NOMO-1 (cell line): Measurements from ENCODE around the gene FAM168A.

ENCODE experiments used
- DNase-seq, 2 experiments: peaks; one replicate each; lab custom pipeline; 2025; ENCODE audit not compliant: unreplicated experiment in 2 of 2; lab: John Stamatoyannopoulos, UW

Gene FAM168A

GRCh38 chr11:73381589-73381988 is 216.3 kb downstream of the FAM168A start:
- peak; percentile 34 to 42 for DNase-seq

GRCh38 chr11:73380897-73381410 is 217.0 kb downstream of the FAM168A start:
- DNase-seq, result no peak

DNA sequence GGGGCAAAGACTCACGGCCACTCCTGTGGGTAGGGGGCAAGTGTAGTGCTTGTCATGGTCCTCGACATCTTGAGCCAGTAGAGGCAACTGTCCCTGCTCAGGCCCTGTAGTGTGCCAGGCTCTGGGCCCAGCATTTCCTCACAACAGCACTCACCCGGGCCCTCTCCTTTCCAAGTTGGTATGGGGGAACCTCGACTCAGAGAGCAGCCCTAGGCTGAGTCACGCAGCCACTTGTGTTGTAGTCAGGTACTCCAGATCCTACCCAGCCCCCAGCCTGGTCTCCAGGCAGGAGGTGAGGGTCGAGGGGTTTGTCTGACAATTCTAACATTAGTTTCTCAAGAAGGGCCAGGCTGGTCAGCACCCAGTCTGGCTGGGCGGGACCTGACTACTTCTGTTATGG is 217.6 kb downstream of the FAM168A start:
- no peak for DNase-seq

GRCh38 chr11:73379189-73379880 is 218.6 kb downstream of the FAM168A start:
- no peak for DNase-seq

DNA sequence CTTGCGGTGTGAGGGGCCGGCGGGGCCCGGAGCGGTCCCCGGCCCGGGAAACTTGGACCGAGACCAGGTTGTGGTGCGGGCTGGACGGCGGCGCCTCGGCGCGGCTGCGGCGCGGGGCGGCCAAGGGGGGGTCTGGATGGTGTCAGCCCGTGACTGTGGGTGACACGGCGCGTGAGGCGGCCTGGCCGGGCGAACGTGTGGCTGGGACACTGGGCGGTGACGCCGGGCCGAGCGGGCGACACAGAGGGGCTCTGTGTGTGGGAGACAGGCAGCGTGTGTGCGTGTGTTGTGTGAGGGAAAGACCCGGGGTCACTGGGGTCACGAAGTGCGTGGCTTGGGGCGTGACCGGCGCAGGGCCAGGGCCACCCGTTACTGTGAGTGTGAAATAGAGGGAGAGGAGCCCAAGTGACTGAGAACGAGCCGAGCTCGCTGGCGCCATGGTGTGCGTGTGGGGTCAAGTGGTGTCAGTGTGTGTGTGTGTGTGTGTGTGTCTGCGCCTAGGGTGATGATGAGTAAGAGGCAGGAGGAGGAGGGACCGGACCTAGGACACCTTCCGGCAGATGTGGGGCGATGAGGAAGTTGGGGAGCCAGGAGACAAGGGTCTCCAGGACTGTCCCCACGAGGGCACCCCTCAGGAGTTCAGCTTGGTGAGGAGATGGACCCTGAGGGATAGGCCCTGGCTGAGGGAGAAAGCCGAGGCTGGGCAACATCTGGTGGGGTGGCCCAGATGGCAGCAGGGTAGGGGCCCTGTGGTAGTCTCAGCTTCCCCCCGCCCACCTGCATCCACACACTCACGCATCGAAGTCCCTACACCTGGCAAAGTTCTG is 220.9 kb downstream of the FAM168A start:
- DNase-seq, result peak; percentile 73 to 87

DNA sequence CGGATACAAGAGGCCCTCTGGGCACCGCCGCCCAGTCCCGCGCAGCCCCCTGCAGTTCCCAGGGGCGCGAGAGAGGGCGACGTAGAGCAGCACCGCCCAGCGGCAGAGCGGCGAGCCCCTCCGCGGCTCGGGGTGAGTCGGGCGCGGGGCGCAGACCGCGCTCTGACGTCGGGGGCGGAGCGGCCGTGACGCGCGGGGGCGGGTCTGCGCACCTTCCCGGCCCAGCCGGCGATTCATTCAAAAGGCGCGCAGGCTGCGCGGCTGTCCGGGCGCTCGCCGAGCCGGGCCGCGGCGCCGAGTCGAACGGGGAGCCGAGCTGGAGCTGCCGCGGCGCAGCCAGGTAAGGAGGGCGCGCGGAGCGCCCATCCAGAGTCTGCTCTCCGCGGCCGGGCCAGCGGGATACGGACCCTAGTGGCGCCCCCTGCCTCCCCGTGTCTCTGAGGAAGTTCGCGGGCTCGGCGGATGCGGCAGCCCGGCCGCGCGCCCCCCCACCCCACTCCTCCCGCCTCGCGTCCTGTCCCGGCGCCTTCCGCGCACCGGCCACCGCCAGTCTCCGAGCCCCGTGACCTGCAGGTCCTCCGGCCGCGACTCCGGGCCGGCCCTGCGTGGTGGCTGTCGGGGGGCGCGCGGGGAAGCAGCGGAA is 221.6 kb downstream of the FAM168A start, which contains the start of gene RELT:
Gene RELT (plus strand): TSS at position 240 of the 643 bp plus-strand sequence. CDS start 12,738 bp downstream, outside the sequence.
- peak; percentile 83 to 96 for DNase-seq

DNA sequence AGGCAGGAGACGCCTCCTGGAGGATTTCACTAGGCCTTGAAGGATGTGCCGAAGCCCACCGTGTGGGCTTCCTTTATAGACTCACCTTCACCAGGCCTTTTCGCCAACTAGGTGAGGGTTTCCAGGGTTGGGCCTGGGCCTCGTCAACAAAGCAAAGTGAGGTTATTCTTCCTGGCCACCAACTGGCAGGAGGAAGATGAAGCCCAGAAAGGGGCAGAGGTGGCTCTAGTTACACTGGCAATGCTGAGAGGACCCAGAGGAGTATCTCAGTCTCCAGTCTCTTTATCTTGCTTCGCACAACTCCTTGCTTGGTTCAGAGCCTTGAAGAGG is 222.1 kb downstream of the FAM168A start:
- DNase-seq, result no peak

DNA sequence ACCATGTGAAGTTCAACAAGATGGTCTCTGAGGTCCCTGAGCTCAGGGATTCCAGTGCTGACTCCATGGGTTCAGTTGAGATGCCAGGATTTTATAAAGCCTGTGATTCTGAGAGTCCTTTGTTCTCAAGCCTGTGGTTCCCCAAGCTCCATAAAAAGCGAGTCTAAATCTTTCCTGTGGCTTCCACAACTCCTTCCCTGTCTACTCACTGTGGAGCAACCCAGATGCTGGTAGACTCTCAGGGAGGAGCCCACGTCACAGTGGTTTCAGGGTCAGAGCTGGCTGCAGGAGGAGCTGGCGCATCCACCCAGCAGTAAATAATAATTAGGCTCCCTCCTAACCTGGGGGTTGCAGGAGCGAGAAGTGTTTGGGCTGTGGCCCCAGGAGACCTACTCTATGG is 223.8 kb downstream of the FAM168A start:
- DNase-seq, result no peak

- peak; percentile 57 to 62 for DNase-seq
Observed at GRCh38 chr11:73372375-73372993, 225.4 kb downstream of the FAM168A start.

GRCh38 chr11:73367482-73368024 is 230.4 kb downstream of the FAM168A start:
- no peak for DNase-seq

DNA sequence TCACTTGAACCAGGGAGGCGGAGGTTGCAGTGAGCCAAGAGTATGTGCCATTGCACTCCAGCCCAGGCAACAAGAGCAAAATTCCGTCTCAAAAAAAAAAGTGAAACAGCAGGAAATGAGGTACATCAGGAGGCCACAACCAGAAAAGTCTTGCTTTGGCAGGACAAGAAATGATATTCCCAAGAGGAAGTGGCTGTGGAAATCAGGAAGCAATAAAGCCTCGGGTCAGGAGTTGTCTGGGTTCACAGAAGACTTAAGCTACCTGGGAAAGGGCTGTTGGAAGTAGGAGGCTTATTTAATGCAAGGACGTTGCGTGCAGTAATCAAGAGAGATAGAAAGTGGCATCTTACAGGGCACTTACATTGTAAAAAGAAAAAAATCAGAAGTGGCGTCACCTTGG is 231.0 kb downstream of the FAM168A start:
- DNase-seq, result no peak

- peak in 1 of 2 experiments; percentile 51 for DNase-seq
Observed at GRCh38 chr11:73366265-73366610, 231.7 kb downstream of the FAM168A start.

DNA sequence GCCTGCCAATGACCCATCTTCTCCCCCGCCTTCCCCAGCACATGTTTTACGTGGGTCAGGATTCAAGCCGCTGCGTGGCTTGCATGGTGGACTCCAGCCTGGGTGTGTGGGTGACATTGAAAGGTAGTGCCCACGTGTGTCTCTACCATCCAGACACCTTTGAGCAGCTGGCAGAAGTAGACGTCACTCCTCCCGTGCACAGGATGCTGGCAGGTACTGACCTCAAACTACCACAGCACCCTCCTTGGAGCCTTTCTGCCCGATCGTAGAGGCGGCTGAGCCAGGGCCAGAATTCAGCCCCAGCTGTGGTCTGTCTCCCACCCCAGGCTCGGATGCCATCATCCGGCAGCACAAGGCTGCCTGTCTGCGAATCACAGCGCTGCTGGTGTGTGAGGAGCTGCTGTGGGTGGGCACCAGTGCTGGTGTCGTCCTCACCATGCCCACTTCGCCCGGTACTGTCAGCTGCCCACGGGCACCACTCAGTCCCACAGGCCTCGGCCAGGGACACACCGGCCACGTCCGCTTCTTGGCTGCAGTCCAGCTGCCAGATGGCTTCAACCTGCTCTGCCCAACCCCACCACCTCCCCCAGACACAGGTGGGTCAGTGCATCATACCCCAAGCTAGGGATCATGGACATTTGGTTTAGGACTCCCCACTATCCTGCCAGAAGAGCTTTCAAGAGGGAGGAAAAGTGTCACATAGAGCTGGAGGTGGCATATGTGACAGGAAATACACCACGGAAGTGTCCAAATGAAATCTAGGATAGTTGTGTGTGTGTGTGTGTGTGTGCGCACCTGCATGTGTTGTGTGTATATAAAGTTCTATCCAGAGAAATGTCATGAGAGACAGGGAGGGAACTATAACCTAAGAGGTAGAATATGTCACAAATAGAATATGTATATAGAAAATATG is 232.3 kb downstream of the FAM168A start:
- no peak for DNase-seq

DNA sequence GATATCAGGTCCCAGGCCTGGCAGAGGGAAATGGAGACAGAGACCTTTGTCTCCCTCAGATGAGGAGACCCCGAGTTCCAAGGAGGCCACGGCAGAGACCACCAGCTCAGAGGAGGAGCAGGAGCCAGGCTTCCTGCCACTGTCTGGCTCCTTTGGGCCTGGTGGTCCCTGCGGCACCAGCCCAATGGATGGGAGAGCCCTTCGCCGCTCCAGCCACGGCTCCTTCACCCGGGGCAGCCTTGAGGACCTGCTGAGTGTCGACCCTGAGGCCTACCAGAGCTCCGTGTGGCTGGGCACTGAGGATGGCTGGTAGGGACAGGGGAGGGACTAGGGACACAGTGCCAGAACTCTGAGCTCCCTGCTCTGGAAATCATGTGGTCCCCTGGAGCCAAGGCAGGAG is 234.8 kb downstream of the FAM168A start:
- DNase-seq, result no peak

DNA sequence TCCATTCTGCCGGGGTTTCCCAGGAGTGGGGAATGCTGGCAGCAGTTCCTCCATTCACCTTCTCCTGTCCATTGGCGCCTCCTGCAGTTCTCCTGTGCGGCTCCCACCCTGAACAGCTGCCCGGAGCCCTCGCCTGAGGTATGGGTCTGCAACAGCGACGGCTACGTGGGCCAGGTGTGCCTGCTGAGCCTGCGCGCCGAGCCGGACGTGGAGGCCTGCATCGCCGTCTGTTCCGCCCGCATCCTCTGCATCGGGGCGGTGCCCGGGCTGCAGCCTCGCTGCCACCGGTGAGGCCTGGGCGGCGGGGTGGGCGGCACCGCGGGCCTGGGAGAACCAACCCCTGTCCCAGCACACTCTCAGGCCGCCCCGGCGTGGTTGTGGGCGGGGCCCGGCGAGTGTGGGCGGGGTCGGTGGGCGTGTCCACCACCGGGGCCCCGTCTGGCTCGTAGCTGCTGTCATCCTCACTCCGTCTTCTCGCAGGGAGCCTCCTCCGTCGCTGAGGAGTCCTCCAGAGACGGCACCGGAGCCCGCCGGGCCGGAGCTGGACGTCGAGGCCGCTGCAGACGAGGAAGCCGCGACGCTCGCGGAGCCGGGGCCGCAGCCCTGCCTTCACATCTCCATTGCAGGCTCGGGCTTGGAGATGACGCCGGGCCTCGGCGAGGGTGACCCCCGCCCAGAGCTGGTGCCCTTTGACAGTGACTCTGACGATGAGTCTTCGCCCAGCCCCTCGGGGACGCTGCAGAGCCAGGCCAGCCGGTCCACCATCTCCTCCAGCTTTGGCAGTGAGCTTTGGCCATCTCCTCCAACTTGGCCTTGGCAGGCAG is 235.7 kb downstream of the FAM168A start:
- no peak for DNase-seq

GRCh38 chr11:73360743-73361369 is 237.1 kb downstream of the FAM168A start:
- no peak for DNase-seq

DNA sequence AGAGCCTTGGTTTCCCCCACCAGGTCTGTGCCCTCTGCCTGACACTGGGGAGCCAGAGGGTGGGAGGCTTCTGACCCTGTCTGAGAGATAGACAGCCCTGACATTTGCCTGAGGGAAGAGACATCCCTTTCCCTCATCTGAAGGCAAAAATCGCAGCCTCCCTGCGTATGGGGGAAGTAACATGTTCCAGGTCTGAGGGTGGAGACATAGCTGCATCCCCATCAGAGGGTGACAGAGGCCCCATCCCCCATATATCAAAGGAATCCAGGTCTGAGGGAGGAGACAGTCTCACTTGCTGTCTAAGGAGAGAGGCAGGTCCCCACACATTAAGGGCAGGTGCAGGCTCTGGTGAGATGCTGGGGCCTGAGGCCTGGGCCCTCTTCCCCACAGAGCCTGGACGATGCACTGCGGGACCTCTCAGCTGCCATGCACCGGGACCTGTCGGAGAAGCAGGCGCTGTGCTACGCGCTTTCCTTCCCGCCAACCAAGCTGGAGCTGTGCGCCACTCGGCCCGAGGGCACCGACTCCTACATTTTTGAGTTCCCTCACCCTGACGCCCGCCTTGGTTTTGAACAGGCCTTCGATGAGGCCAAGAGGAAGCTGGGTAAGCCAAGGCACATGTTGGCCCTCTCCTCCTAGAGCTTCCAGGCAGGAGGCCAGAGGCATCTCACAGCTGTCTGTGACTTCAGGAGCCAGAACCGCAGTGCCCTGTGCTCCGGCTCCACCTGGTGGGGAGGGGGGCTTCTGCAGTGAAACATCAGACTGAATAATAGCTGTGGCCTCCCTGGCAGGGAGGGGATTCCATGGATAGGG is 237.8 kb downstream of the FAM168A start:
- no peak for DNase-seq

GRCh38 chr11:73359341-73359740 is 238.6 kb downstream of the FAM168A start:
- DNase-seq, result no peak
